ENCODE data around the gene ZFAND6.

- TF ChIP-seq, protein P1, sequence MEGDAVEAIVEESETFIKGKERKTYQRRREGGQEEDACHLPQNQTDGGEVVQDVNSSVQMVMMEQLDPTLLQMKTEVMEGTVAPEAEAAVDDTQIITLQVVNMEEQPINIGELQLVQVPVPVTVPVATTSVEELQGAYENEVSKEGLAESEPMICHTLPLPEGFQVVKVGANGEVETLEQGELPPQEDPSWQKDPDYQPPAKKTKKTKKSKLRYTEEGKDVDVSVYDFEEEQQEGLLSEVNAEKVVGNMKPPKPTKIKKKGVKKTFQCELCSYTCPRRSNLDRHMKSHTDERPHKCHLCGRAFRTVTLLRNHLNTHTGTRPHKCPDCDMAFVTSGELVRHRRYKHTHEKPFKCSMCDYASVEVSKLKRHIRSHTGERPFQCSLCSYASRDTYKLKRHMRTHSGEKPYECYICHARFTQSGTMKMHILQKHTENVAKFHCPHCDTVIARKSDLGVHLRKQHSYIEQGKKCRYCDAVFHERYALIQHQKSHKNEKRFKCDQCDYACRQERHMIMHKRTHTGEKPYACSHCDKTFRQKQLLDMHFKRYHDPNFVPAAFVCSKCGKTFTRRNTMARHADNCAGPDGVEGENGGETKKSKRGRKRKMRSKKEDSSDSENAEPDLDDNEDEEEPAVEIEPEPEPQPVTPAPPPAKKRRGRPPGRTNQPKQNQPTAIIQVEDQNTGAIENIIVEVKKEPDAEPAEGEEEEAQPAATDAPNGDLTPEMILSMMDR (IDR thresholded peaks at IDR 0.05; ENCODE audit: low read depth, low read length, missing input control), result no peak
- no peak for TF ChIP-seq TAF1 (conservative IDR thresholded peaks at IDR 0.05)
- no peak for TF ChIP-seq HNF4A (conservative IDR thresholded peaks at IDR 0.05)
Measured at GRCh38 chr15:80100247-80100646, 40.8 kb downstream of the ZFAND6 start.

Data from liver (tissue), 3 donors.